SK-N-MC (cell line): ENCODE results near the gene PRPS1.

Experiments
- EZH2 ChIP-seq: fragments of 200-600 bp; sonication (generic); IDR thresholded peaks from one replicate; pipeline ENCODE4 v1.6.1; 2017; ENCODE audit warnings: antibody characterized with exemption
- POLR2AphosphoS5 ChIP-seq: IDR thresholded peaks from 2 replicates; pipeline ENCODE4 v1.6.1; 2012; ENCODE audit warnings: mild to moderate bottlenecking, low read depth, low read length, borderline replicate concordance

- TF ChIP-seq EZH2 (no peak), POLR2AphosphoS5 (no peak)
Measured at GRCh38 chrX:107699616-107700015, 71.3 kb downstream of the PRPS1 start.
